ENCODE measurements around the gene BPHL.

BPHL gene

GRCh38 chr6:3081960-3082359, 36.6 kb upstream of the BPHL start:
- H3K4me2 ChIP-seq: no peak overlapping the region
- no peak overlapping the region for H3K9ac ChIP-seq
- H3K4me3 ChIP-seq (IDR thresholded peaks at IDR 0.05; ENCODE audit: insufficient read depth, low read depth, low read length): no peak overlapping the region
- H3K79me2 ChIP-seq (ENCODE audit: insufficient read depth, low read depth): no peaks in the 10 kb centered on the region
- no peaks in the 10 kb centered on the region for H4K20me1 ChIP-seq (ENCODE audit: insufficient read depth)
- no peaks in the 10 kb centered on the region for H3K4me1 ChIP-seq (ENCODE audit: low read depth, poor library complexity, severe bottlenecking)
- no peak overlapping the region for H3K27ac ChIP-seq
- no peak overlapping the region for H2AFZ ChIP-seq (ENCODE audit: low read depth)
- H3K36me3 ChIP-seq (ENCODE audit: insufficient read depth): no peaks in the 10 kb centered on the region
- H3K27me3 ChIP-seq (ENCODE audit: insufficient read depth, low read depth): no peaks in the 10 kb centered on the region
- TF ChIP-seq CTCF (conservative IDR thresholded peaks at IDR 0.05; ENCODE audit: low read depth, low read length): no peak

GRCh38 chr6:3085074-3085473, 33.4 kb upstream of the BPHL start:
- TF ChIP-seq CTCF (conservative IDR thresholded peaks at IDR 0.05; ENCODE audit: low read depth, low read length): no peak
- Histone ChIP-seq H3K4me2 (no peak overlapping the region), H3K79me2 (ENCODE audit: insufficient read depth, low read depth) (no peaks in the 10 kb centered on the region), H4K20me1 (ENCODE audit: insufficient read depth) (no peaks in the 10 kb centered on the region), H3K9ac (no peak overlapping the region), H3K27me3 (ENCODE audit: insufficient read depth, low read depth) (no peaks in the 10 kb centered on the region), H3K4me1 (ENCODE audit: low read depth, poor library complexity, severe bottlenecking) (no peaks in the 10 kb centered on the region), H3K27ac (no peak overlapping the region), H3K4me3 (IDR thresholded peaks at IDR 0.05; ENCODE audit: insufficient read depth, low read depth, low read length) (no peak overlapping the region), H3K36me3 (ENCODE audit: insufficient read depth) (no peaks in the 10 kb centered on the region; the same call in 1 of the 2 replicates), H2AFZ (ENCODE audit: low read depth) (no peak overlapping the region)

GRCh38 chr6:3086282-3086946, 32.1 kb upstream of the BPHL start:
- no peak overlapping the region for H3K4me3 ChIP-seq (IDR thresholded peaks at IDR 0.05; ENCODE audit: insufficient read depth, low read depth, low read length)
- H3K4me1 ChIP-seq (ENCODE audit: low read depth, poor library complexity, severe bottlenecking): no peaks in the 10 kb centered on the region
- H3K9ac ChIP-seq: no peak overlapping the region
- H3K27ac ChIP-seq: no peak overlapping the region
- H4K20me1 ChIP-seq (ENCODE audit: insufficient read depth): no peaks in the 10 kb centered on the region
- no peaks in the 10 kb centered on the region for H3K27me3 ChIP-seq (ENCODE audit: insufficient read depth, low read depth)
- no peak overlapping the region for H2AFZ ChIP-seq (ENCODE audit: low read depth)
- H3K79me2 ChIP-seq (ENCODE audit: insufficient read depth, low read depth): no peaks in the 10 kb centered on the region
- TF ChIP-seq CTCF (conservative IDR thresholded peaks at IDR 0.05; ENCODE audit: low read depth, low read length): no peak
- H3K36me3 ChIP-seq (ENCODE audit: insufficient read depth): no peaks in the 10 kb centered on the region; the same call in 1 of the 2 replicates
- H3K4me2 ChIP-seq: no peak overlapping the region

GRCh38 chr6:3088446-3088845, 30.1 kb upstream of the BPHL start:
- H2AFZ ChIP-seq (ENCODE audit: low read depth): no peak overlapping the region
- no peaks in the 10 kb centered on the region for H4K20me1 ChIP-seq (ENCODE audit: insufficient read depth)
- H3K4me1 ChIP-seq (ENCODE audit: low read depth, poor library complexity, severe bottlenecking): no peaks in the 10 kb centered on the region
- H3K27me3 ChIP-seq (ENCODE audit: insufficient read depth, low read depth): no peaks in the 10 kb centered on the region
- H3K36me3 ChIP-seq (ENCODE audit: insufficient read depth): no peaks in the 10 kb centered on the region; the same call in 1 of the 2 replicates
- no peak overlapping the region for H3K27ac ChIP-seq
- H3K4me2 ChIP-seq: no peak overlapping the region
- H3K4me3 ChIP-seq (IDR thresholded peaks at IDR 0.05; ENCODE audit: insufficient read depth, low read depth, low read length): no peak overlapping the region
- H3K79me2 ChIP-seq (ENCODE audit: insufficient read depth, low read depth): no peaks in the 10 kb centered on the region
- H3K9ac ChIP-seq: no peak overlapping the region
- no peak for TF ChIP-seq CTCF (conservative IDR thresholded peaks at IDR 0.05; ENCODE audit: low read depth, low read length)
